HUES6 (cell line): ENCODE data around the gene ARG2.

Source experiments
- H3K27ac ChIP-seq: 2 replicates; pipeline ENCODE4 v1.7.0; 2013; ENCODE audit warnings: low read depth, mild to moderate bottlenecking, low read length, inconsistent platforms
- H3K27me3 ChIP-seq: 2 replicates; pipeline ENCODE4 v1.6.1; 2013; ENCODE audit warnings: low read length; ENCODE audit not compliant: control insufficient read depth, insufficient read depth
- H3K36me3 ChIP-seq: 2 replicates; pipeline ENCODE4 v1.6.1; 2013; ENCODE audit warnings: low read length; ENCODE audit not compliant: control insufficient read depth, insufficient read depth
- H3K4me1 ChIP-seq: 2 replicates; pipeline ENCODE4 v1.6.1; 2013; ENCODE audit warnings: low read length; ENCODE audit not compliant: control insufficient read depth, insufficient read depth
- H3K4me3 ChIP-seq: 2 replicates; pipeline ENCODE4 v1.5.1; 2013; ENCODE audit warnings: low read depth, low read length
- H3K9ac ChIP-seq: one replicate; pipeline ENCODE4 v1.6.1; 2013; ENCODE audit warnings: mild to moderate bottlenecking, low read length
- H3K9me3 ChIP-seq: 2 replicates; pipeline ENCODE4 v1.6.1; 2013; ENCODE audit warnings: low read depth, low read length; ENCODE audit not compliant: control insufficient read depth, insufficient read depth

ARG2 gene

GRCh38 chr14:67577181-67577808, 42.4 kb upstream of the ARG2 start:
- Histone ChIP-seq H3K9ac (no peak overlapping the region), H3K4me3 (no peak overlapping the region), H3K36me3 (peaks cover 84% of the 10 kb centered on the region), H3K4me1 (no peaks in the 10 kb centered on the region), H3K9me3 (no peaks in the 10 kb centered on the region), H3K27ac (no peak overlapping the region), H3K27me3 (no peaks in the 10 kb centered on the region)

- Histone ChIP-seq H3K9me3 (no peaks in the 10 kb centered on the region), H3K27ac (no peak overlapping the region), H3K4me1 (no peaks in the 10 kb centered on the region), H3K36me3 (peaks cover 88% of the 10 kb centered on the region), H3K4me3 (no peak overlapping the region), H3K9ac (no peak overlapping the region), H3K27me3 (no peaks in the 10 kb centered on the region)
Measured at GRCh38 chr14:67577909-67578749, 41.6 kb upstream of the ARG2 start.

GRCh38 chr14:67579040-67579439, 40.7 kb upstream of the ARG2 start:
- Histone ChIP-seq H3K4me3 (no peak overlapping the region), H3K4me1 (no peaks in the 10 kb centered on the region), H3K9ac (no peak overlapping the region), H3K27me3 (no peaks in the 10 kb centered on the region), H3K27ac (no peak overlapping the region), H3K9me3 (no peaks in the 10 kb centered on the region), H3K36me3 (peaks cover 87% of the 10 kb centered on the region)

GRCh38 chr14:67579636-67580035, 40.1 kb upstream of the ARG2 start:
- H3K36me3 ChIP-seq, result peaks cover 82% of the 10 kb centered on the region
- H3K4me1 ChIP-seq, result no peaks in the 10 kb centered on the region
- no peaks in the 10 kb centered on the region for H3K27me3 ChIP-seq
- H3K27ac ChIP-seq, result no peak overlapping the region
- no peak overlapping the region for H3K9ac ChIP-seq
- H3K9me3 ChIP-seq, result no peaks in the 10 kb centered on the region
- no peak overlapping the region for H3K4me3 ChIP-seq

GRCh38 chr14:67580336-67581171, 39.2 kb upstream of the ARG2 start:
- Histone ChIP-seq H3K4me1 (no peaks in the 10 kb centered on the region), H3K27ac (no peak overlapping the region), H3K27me3 (no peaks in the 10 kb centered on the region), H3K9ac (no peak overlapping the region), H3K9me3 (no peaks in the 10 kb centered on the region), H3K36me3 (peaks cover 79% of the 10 kb centered on the region), H3K4me3 (no peak overlapping the region)

GRCh38 chr14:67581643-67582042, 38.1 kb upstream of the ARG2 start:
- peaks cover 81% of the 10 kb centered on the region for H3K36me3 ChIP-seq

GRCh38 chr14:67582061-67582460, 37.7 kb upstream of the ARG2 start:
- Histone ChIP-seq H3K9me3 (no peaks in the 10 kb centered on the region), H3K36me3 (peaks cover 82% of the 10 kb centered on the region), H3K9ac (no peak overlapping the region), H3K4me3 (no peak overlapping the region), H3K4me1 (no peaks in the 10 kb centered on the region), H3K27me3 (no peaks in the 10 kb centered on the region), H3K27ac (no peak overlapping the region)

More at GRCh38 chr14:67581643-67582042, 38.1 kb upstream of the ARG2 start:
- Histone ChIP-seq H3K27ac (no peak overlapping the region), H3K9me3 (no peaks in the 10 kb centered on the region), H3K4me3 (no peak overlapping the region), H3K4me1 (no peaks in the 10 kb centered on the region), H3K9ac (no peak overlapping the region), H3K27me3 (no peaks in the 10 kb centered on the region)

- no peaks in the 10 kb centered on the region for H3K9me3 ChIP-seq
- H3K27ac ChIP-seq, result no peak overlapping the region
- H3K4me1 ChIP-seq, result no peaks in the 10 kb centered on the region
- H3K36me3 ChIP-seq, result peaks cover 82% of the 10 kb centered on the region
- H3K9ac ChIP-seq, result no peak overlapping the region
- no peak overlapping the region for H3K4me3 ChIP-seq
- H3K27me3 ChIP-seq, result no peaks in the 10 kb centered on the region
Measured at GRCh38 chr14:67583711-67584644, 35.7 kb upstream of the ARG2 start.

- H3K9me3 ChIP-seq, result no peaks in the 10 kb centered on the region
- H3K27me3 ChIP-seq, result no peaks in the 10 kb centered on the region
- no peak overlapping the region for H3K4me3 ChIP-seq
- no peaks in the 10 kb centered on the region for H3K4me1 ChIP-seq
- H3K9ac ChIP-seq, result no peak overlapping the region
- H3K36me3 ChIP-seq, result peaks cover 79% of the 10 kb centered on the region
- H3K27ac ChIP-seq, result no peak overlapping the region
Measured at GRCh38 chr14:67584978-67585377, 34.7 kb upstream of the ARG2 start.

- Histone ChIP-seq H3K9ac (no peak overlapping the region), H3K27me3 (no peaks in the 10 kb centered on the region), H3K36me3 (peaks cover 67% of the 10 kb centered on the region), H3K4me1 (no peaks in the 10 kb centered on the region), H3K9me3 (no peaks in the 10 kb centered on the region), H3K27ac (no peak overlapping the region), H3K4me3 (no peak overlapping the region)
Measured at GRCh38 chr14:67586369-67586768, 33.4 kb upstream of the ARG2 start.
